GM12878 (cell line): Measurements from ENCODE around the gene TMC6. TPM values are rescaled to one million over a fixed set of nuclear protein-coding genes. Genes with fewer than 3 reads are reported as not detected.

ENCODE experiments used
- ATF3 ChIP-seq: IDR thresholded peaks from 2 replicates; pipeline ENCODE4 v1.6.1; 2011; ENCODE audit warnings: low read depth, mild to moderate bottlenecking, low read length, moderate library complexity, borderline replicate concordance; ENCODE audit errors: extremely low read depth
- ATF7 ChIP-seq: fragments of 450-650 bp; IDR thresholded peaks from 2 replicates; pipeline ENCODE4 v1.6.1; 2016; ENCODE audit warnings: low read depth, mild to moderate bottlenecking
- BCL11A ChIP-seq: IDR thresholded peaks from 2 replicates; pipeline ENCODE4 v1.6.1; 2011; ENCODE audit warnings: low read depth, low read length
- CBFB ChIP-seq: IDR thresholded peaks from 2 replicates; pipeline ENCODE4 v1.6.1; 2016; ENCODE audit warnings: antibody characterized with exemption, low read depth
- CHD4 ChIP-seq: fragments of 200-600 bp; sonication (generic); IDR thresholded peaks from 2 replicates; pipeline ENCODE4 v1.6.1; 2016; ENCODE audit warnings: mild to moderate bottlenecking
- GATAD2B ChIP-seq: fragments of 450-650 bp; conservative IDR thresholded peaks from 2 replicates; pipeline ENCODE4 v1.6.1; 2017; ENCODE audit warnings: low read depth, mild to moderate bottlenecking, moderate library complexity
- IKZF1 ChIP-seq: fragments of 450-650 bp; conservative IDR thresholded peaks from 2 replicates; pipeline ENCODE4 v1.6.1; 2017; ENCODE audit warnings: antibody characterized with exemption, mild to moderate bottlenecking
- IRF5 ChIP-seq: fragments of 450-650 bp; IDR thresholded peaks from 2 replicates; pipeline ENCODE4 v1.6.1; 2017; ENCODE audit warnings: borderline replicate concordance
- JUND ChIP-seq: IDR thresholded peaks from 2 replicates; pipeline ENCODE4 v1.6.1; 2012; ENCODE audit warnings: low read depth, mild to moderate bottlenecking, low read length, improper control_type of control experiment, moderate library complexity
- MAX ChIP-seq: IDR thresholded peaks from 2 replicates; pipeline ENCODE4 v1.6.1; 2012; ENCODE audit warnings: low read depth, low read length, improper control_type of control experiment
- MEF2A ChIP-seq: IDR thresholded peaks from 2 replicates; pipeline ENCODE4 v1.6.1; 2011; ENCODE audit warnings: low read depth, mild to moderate bottlenecking, low read length, moderate library complexity; ENCODE audit not compliant: insufficient read depth
- MXI1 ChIP-seq: fragments of 150-350 bp; IDR thresholded peaks from 2 replicates; pipeline ENCODE4 v1.6.1; 2011; ENCODE audit warnings: low read depth, mild to moderate bottlenecking, inconsistent platforms, low read length, improper control_type of control experiment
- NBN ChIP-seq: fragments of 450-650 bp; IDR thresholded peaks from 2 replicates; pipeline ENCODE4 v1.6.1; 2016
- NFIC ChIP-seq: IDR thresholded peaks from 2 replicates; pipeline ENCODE4 v1.6.1; 2012; ENCODE audit warnings: low read depth, mild to moderate bottlenecking, inconsistent platforms, low read length, moderate library complexity
- NFXL1 ChIP-seq: fragments of 450-650 bp; IDR thresholded peaks from 2 replicates; pipeline ENCODE4 v1.6.1; 2017; ENCODE audit warnings: antibody characterized with exemption, mild to moderate bottlenecking, borderline replicate concordance
- NRF1 ChIP-seq: conservative IDR thresholded peaks from 2 replicates; pipeline ENCODE4 v1.6.1; 2011; ENCODE audit warnings: mild to moderate bottlenecking, low read depth, low read length, improper control_type of control experiment
- RAD21 ChIP-seq: IDR thresholded peaks from 2 replicates; pipeline ENCODE4 v1.6.1; 2011; ENCODE audit warnings: mild to moderate bottlenecking, low read depth, low read length, moderate library complexity; ENCODE audit not compliant: insufficient read depth
- RAD51 ChIP-seq: fragments of 450-650 bp; IDR thresholded peaks from 2 replicates; pipeline ENCODE4 v1.6.1; 2016; ENCODE audit warnings: moderate library complexity, mild to moderate bottlenecking, inconsistent platforms
- RB1 ChIP-seq: fragments of 450-650 bp; formaldehyde crosslinking; IDR thresholded peaks from 2 replicates; pipeline ENCODE4 v1.6.1; 2017; ENCODE audit warnings: mild to moderate bottlenecking, borderline replicate concordance
- RBBP5 ChIP-seq: fragments of 200-600 bp; sonication (generic); conservative IDR thresholded peaks from 2 replicates; pipeline ENCODE4 v1.6.1; 2016
- RELA ChIP-seq: fragments of 450-650 bp; IDR thresholded peaks from 2 replicates; pipeline ENCODE4 v1.8.0; 2014; ENCODE audit warnings: borderline replicate concordance; ENCODE audit not compliant: partially characterized antibody
- SIX5 ChIP-seq: IDR thresholded peaks from 2 replicates; pipeline ENCODE4 v1.6.1; 2011; ENCODE audit warnings: mild to moderate bottlenecking, low read depth, low read length, moderate library complexity; ENCODE audit not compliant: severe bottlenecking
- SPI1 ChIP-seq: IDR thresholded peaks from 2 replicates; pipeline ENCODE4 v1.6.1; 2011; ENCODE audit warnings: low read depth, mild to moderate bottlenecking, low read length, moderate library complexity, borderline replicate concordance; ENCODE audit not compliant: insufficient read depth
- SREBF1 ChIP-seq: IDR thresholded peaks from 2 replicates; pipeline ENCODE4 v1.6.1; 2012; ENCODE audit warnings: mild to moderate bottlenecking, low read length
- SREBF2 ChIP-seq: IDR thresholded peaks from 2 replicates; pipeline ENCODE4 v1.6.1; 2012; ENCODE audit warnings: mild to moderate bottlenecking, low read length
- SRF ChIP-seq, 2 experiments: IDR thresholded peaks; 2 replicates each; pipeline ENCODE4 v1.6.1; 2011; ENCODE audit warnings: low read depth in 2 of 2, low read length in 2 of 2, mild to moderate bottlenecking in 1 of 2, moderate library complexity in 1 of 2
- TARDBP ChIP-seq: IDR thresholded peaks from 2 replicates; pipeline ENCODE4 v1.6.1; 2016; ENCODE audit warnings: borderline replicate concordance
- TBL1XR1 ChIP-seq: IDR thresholded peaks from 2 replicates; pipeline ENCODE4 v1.6.1; 2012; ENCODE audit warnings: low read depth, low read length, improper control_type of control experiment
- USF2 ChIP-seq: IDR thresholded peaks from 2 replicates; pipeline ENCODE4 v1.6.1; 2011; ENCODE audit warnings: low read depth, low read length, improper control_type of control experiment, borderline replicate concordance
- ZBED1 ChIP-seq: IDR thresholded peaks from 2 replicates; pipeline ENCODE4 v1.6.1; 2016; ENCODE audit warnings: borderline replicate concordance
- polyA plus RNA-seq, 11 experiments: library from polyadenylated mRNA; depleted of rRNA in 4 of 11; unstranded in 6 of 11; stranded (reverse) in 5 of 11; fragments of >200 nt; fragmentation: Nextera tagmentation in 4 of 11; fragmentation: Illumina TruSeq in 1 of 11; extraction: Ambion mirVana in 4 of 11; extraction: Trizol in 1 of 11; gene quantifications; 1 replicate in 1 of 11; 2 replicates in 10 of 11; pipeline versions ENCODE4 v1.2.1 to v1.2.3, GENCODE V29; 2011 to 2016; ENCODE audit warnings: inconsistent platforms in 2 of 11, missing spikeins in 2 of 11, low read depth in 1 of 11
- total RNA-seq, 4 experiments: library from RNA; depleted of rRNA in 3 of 4; stranded (reverse); fragments of >200 nt in 3 of 4; fragmentation: Illumina TruSeq in 1 of 4; extraction: Trizol in 1 of 4; gene quantifications; 2 replicates each; pipeline versions ENCODE4 v1.2.1 to v1.2.3, GENCODE V29; 2013 to 2021

TMC6 gene
- total and polyA plus RNA-seq, 10 of the 15 experiments (the other 5 are each of a cell fraction or from before 2014, with no cell fraction given) = 1.9 to 232 (median 60.6) TPM

GRCh38 chr17:78130437-78131101 lies 2.0 kb upstream of the TMC6 start, which contains the start of gene TMC8 (continued):
- peak; percentile 44; the same call in 1 of the 2 replicates for TF ChIP-seq MXI1
- peak; percentile 78 for TF ChIP-seq GATAD2B
- TF ChIP-seq RAD21 = no peak
- TF ChIP-seq TBL1XR1 = peak; percentile 83
- TF ChIP-seq BCL11A = no peak
- no peak for TF ChIP-seq SREBF2
- TF ChIP-seq NBN = no peak
- no peak for TF ChIP-seq SPI1
- TF ChIP-seq NFIC = no peak
- TF ChIP-seq SRF (IDR thresholded peaks at IDR 0.05; ENCODE audit: low read depth in 2 of 2, low read length in 2 of 2) = no peak
- TF ChIP-seq IRF5 = no peak
- TF ChIP-seq RBBP5 = no peak
- TF ChIP-seq CHD4 = no peak
- no peak for TF ChIP-seq SIX5
- peak; percentile 23; the same call in 1 of the 2 replicates for TF ChIP-seq ATF7
- no peak for TF ChIP-seq NFXL1
- TF ChIP-seq IKZF1 = peak; percentile 61
- TF ChIP-seq RAD51 = peak; percentile 79
- TF ChIP-seq CBFB = no peak
- TF ChIP-seq ZBED1 = no peak
- TF ChIP-seq MEF2A = no peak
- TF ChIP-seq MAX = peak; percentile 32; the same call in 1 of the 2 replicates
- TF ChIP-seq SREBF1 = no peak
- no peak; the same call in 1 of the 2 replicates for TF ChIP-seq TARDBP
- TF ChIP-seq USF2 = peak; percentile 44; the same call in 1 of the 2 replicates
- no peak for TF ChIP-seq NRF1
- TF ChIP-seq ATF3 = no peak
- no peak; the same call in 1 of the 2 replicates for TF ChIP-seq RB1
- TF ChIP-seq JUND = no peak
- TF ChIP-seq RELA = no peak
